Glutamatergic neuron (in vitro differentiated cells): ENCODE measurements around the gene AIDA. TPM values are rescaled to one million over a fixed set of nuclear protein-coding genes. Genes with fewer than 3 reads are reported as not detected.

Source experiments
- DNase-seq: peaks from one replicate; pipeline ENCODE4 v3.0.0; 2022
- H3K27ac Mint-ChIP-seq: one replicate; pipeline ENCODE4 v1.8.0; 2020; ENCODE audit warnings: mild to moderate bottlenecking, mixed read lengths, inconsistent platforms; ENCODE audit not compliant: unreplicated experiment
- H3K27me3 Mint-ChIP-seq: one replicate; pipeline ENCODE4 v1.8.0; 2020; ENCODE audit warnings: mild to moderate bottlenecking, moderate library complexity, mixed read lengths, inconsistent platforms; ENCODE audit not compliant: unreplicated experiment
- H3K36me3 Mint-ChIP-seq: one replicate; pipeline ENCODE4 v1.8.0; 2020; ENCODE audit warnings: mild to moderate bottlenecking, mixed read lengths, inconsistent platforms; ENCODE audit not compliant: unreplicated experiment
- H3K4me1 Mint-ChIP-seq: one replicate; pipeline ENCODE4 v1.8.0; 2020; ENCODE audit warnings: mild to moderate bottlenecking, low read depth, mixed read lengths, inconsistent platforms; ENCODE audit not compliant: unreplicated experiment
- H3K4me3 Mint-ChIP-seq: one replicate; pipeline ENCODE4 v1.8.0; 2020; ENCODE audit warnings: mild to moderate bottlenecking, mixed read lengths, inconsistent platforms; ENCODE audit not compliant: unreplicated experiment
- H3K9me3 Mint-ChIP-seq: one replicate; pipeline ENCODE4 v1.8.0; 2020; ENCODE audit warnings: mild to moderate bottlenecking, moderate library complexity, mixed read lengths, inconsistent platforms; ENCODE audit not compliant: unreplicated experiment
- total RNA-seq: library from RNA; stranded (reverse); fragmentation: NEBNext Ultra II Directional; extraction: Animal tissue kit (Norgen Biotek cat#: 25700); gene quantifications from one replicate; pipeline ENCODE4 v1.2.1, GENCODE V29; 2021; ENCODE audit not compliant: unreplicated experiment
- TF ChIP-seq, protein P1 (sequence below): fragments of 200-600 bp; sonication (generic); IDR thresholded peaks from one replicate; pipeline ENCODE4 v1.5.0; 2021; ENCODE audit not compliant: partially characterized antibody, unreplicated experiment

Gene AIDA
- total RNA-seq, 1 donor from 2014 or later, result 73.3 TPM

DNA sequence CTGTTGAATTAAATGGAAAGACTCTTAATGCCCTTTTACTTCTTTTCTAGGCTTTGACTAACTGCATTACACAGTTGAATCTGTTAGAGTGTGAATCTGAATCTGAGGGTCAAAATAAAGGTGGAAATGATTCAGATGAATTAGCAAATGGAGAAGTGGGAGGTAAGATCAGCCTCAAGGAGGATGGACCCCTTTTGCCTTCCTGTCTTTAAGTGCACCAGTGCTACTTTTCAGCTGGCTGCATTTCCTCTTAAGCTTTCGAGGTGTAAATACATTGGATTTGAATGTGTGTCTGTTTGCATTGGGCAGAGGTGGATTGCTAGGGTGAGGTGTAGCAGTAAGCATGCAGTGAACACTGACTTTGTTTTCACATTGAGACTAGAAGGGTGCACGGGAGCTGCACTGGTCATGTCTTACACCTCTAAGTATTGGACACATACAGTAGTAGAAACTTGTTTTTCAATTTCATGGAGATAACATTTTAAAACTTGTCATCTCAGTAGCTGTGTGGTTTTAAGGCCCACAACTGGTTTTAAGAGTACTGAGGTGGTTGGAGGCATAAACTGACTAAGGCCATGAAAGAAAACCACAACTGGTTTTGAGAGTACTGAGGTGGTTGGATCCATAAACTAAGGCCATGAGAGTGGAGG lies 59.0 kb downstream of the AIDA start:
- no peak for DNase-seq
- peaks cover 3% of the 10 kb centered on the region for H3K9me3 Mint-ChIP-seq
- no peak overlapping the region for H3K4me3 Mint-ChIP-seq
- no peaks in the 10 kb centered on the region for H3K36me3 Mint-ChIP-seq
- TF ChIP-seq, protein P1, sequence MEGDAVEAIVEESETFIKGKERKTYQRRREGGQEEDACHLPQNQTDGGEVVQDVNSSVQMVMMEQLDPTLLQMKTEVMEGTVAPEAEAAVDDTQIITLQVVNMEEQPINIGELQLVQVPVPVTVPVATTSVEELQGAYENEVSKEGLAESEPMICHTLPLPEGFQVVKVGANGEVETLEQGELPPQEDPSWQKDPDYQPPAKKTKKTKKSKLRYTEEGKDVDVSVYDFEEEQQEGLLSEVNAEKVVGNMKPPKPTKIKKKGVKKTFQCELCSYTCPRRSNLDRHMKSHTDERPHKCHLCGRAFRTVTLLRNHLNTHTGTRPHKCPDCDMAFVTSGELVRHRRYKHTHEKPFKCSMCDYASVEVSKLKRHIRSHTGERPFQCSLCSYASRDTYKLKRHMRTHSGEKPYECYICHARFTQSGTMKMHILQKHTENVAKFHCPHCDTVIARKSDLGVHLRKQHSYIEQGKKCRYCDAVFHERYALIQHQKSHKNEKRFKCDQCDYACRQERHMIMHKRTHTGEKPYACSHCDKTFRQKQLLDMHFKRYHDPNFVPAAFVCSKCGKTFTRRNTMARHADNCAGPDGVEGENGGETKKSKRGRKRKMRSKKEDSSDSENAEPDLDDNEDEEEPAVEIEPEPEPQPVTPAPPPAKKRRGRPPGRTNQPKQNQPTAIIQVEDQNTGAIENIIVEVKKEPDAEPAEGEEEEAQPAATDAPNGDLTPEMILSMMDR, result no peak
- H3K27me3 Mint-ChIP-seq, result no peaks in the 10 kb centered on the region
- no peak overlapping the region for H3K27ac Mint-ChIP-seq
- no peaks in the 10 kb centered on the region for H3K4me1 Mint-ChIP-seq

DNA sequence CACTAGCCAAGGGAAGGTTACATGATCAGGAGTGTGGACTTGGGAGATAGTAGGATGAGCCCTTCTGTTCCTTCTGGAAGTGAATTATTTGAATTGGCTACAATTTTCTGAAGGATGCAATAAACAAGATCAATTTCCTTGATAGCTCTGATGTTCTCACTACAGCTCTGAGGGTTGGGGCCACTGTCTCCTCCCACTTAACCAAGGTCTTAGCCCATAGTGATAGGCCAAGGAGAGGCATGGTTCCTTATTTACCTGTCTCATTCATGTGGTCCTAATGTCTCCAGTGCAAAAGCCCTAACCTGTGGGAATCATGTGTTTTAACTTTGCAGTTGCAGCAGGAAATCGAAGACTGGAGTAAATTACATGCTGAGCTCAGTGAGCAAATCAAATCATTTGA lies 59.6 kb downstream of the AIDA start:
- DNase-seq, result no peak
- no peaks in the 10 kb centered on the region for H3K27me3 Mint-ChIP-seq
- TF ChIP-seq, protein P1, result no peak
- H3K9me3 Mint-ChIP-seq, result peaks cover 3% of the 10 kb centered on the region
- H3K36me3 Mint-ChIP-seq, result no peaks in the 10 kb centered on the region
- H3K27ac Mint-ChIP-seq, result no peak overlapping the region
- no peaks in the 10 kb centered on the region for H3K4me1 Mint-ChIP-seq
- H3K4me3 Mint-ChIP-seq, result no peak overlapping the region

DNA sequence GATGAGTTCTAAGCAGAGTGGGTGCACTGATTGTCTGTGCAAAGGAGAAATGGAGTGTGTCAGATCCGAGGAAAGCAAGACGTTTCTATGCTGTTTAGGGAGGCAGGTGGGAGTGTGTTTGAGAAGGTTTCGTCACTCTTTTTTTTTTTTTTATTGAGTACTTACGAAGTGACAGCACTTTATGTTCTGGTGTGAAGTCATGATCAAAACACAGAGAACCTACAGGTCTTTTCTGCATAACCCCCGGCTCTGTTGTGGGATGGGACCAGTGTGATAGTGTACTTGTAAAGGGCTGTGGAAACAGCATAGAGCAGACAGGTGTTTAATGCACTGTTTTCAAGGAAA lies 67.7 kb downstream of the AIDA start:
- Mint-ChIP-seq H3K27me3 (peaks cover 3% of the 10 kb centered on the region), H3K9me3 (no peaks in the 10 kb centered on the region), H3K4me1 (peaks cover 7% of the 10 kb centered on the region), H3K27ac (peak overlapping the region; percentile 95), H3K4me3 (peak overlapping the region; percentile 98), H3K36me3 (no peaks in the 10 kb centered on the region)
- TF ChIP-seq, protein P1, result no peak
- DNase-seq, result no peak

DNA sequence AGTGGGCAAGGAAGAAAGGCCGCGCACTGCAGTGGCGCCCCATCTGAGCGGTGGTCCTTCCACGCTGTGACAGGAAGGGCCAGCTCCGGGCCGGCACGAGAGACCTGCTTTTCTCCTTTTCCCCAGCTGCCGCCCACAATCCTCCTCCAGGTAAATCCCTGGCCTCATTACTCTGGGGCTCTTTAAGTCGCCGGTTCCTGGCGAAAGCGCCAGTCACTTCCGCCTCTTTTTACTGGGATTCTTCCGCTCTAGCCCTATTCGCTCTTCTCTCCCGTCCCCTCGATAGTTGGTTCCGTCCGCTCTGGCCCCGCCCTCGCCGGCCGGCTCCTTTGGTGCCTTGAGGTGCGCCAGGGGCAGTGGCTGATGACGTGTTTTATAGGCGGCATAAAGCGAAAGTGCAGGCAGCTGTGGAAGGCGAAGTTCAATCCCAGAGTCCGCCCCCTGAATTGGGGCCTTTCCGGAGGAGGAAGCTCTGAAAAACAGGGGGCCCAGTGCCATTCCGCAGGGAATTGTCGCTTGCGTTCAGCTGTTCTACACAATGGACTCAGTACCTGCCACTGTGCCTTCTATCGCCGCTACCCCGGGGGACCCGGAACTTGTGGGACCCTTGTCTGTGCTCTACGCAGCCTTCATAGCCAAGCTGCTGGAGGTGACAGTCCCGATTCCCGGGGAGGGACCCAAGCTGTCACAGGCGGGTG lies 68.2 kb downstream of the AIDA start:
- Mint-ChIP-seq H3K4me1 (peaks cover 7% of the 10 kb centered on the region), H3K4me3 (peak overlapping the region; percentile 98), H3K27ac (peak overlapping the region; percentile 95), H3K36me3 (no peaks in the 10 kb centered on the region), H3K27me3 (peaks cover 3% of the 10 kb centered on the region), H3K9me3 (no peaks in the 10 kb centered on the region)
- peak; percentile 98 for DNase-seq
- TF ChIP-seq, protein P1, result no peak

DNA sequence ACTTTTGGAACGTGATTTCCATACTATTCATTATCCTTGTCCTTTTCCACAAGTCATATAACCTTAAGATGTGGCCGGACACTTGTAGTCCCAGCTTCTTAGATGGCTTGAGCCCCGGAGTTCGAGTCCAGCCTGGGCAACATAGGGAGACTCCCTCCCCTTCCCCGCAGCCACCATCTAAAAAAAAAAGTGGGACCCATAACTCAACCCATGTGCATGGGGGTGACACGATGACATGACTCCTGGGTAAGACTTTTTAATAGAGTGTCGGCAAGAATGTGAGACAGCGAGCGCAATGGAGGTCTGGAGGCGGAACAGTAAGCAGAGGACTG lies 68.7 kb downstream of the AIDA start:
- H3K27me3 Mint-ChIP-seq, result peaks cover 3% of the 10 kb centered on the region
- H3K4me3 Mint-ChIP-seq, result peak overlapping the region; percentile 98
- no peaks in the 10 kb centered on the region for H3K36me3 Mint-ChIP-seq
- TF ChIP-seq, protein P1, result no peak
- DNase-seq, result peak; percentile 17
- H3K27ac Mint-ChIP-seq, result peak overlapping the region; percentile 95
- peaks cover 7% of the 10 kb centered on the region for H3K4me1 Mint-ChIP-seq
- H3K9me3 Mint-ChIP-seq, result no peaks in the 10 kb centered on the region
